ENCODE results near the gene LRRC39.
"Not testable (repeated sequence)": the region's sequence is repeated elsewhere in the genome, so short reads cannot be mapped to it uniquely, and the experiment has no call there.

LRRC39 gene

GRCh38 chr1:100178091-100178490 lies at the start of gene LRRC39:
Gene LRRC39, minus strand, starts transcription at chr1:100178256. Its CDS starts 9,740 bp downstream, at chr1:100168516.
- DNase-seq (ENCODE audit: low read depth): no peak

DNA sequence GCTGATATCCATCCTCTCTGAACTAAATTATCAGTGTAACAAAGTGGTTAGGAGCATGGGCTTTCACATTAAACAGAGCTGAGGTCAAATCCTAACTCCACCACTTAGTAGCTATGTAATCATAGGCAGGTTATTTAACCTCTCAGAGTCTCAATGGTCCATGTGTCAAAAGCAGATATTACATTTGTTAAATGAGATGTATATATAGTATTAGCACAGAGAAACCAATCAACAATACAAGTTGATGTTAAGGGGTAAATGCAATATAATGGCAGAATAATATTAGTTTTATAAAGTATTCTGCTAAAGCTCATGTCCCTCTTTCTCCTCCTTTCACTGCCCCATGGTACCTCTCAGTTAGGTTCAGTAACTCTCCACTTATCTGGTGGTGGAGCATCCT lies 44.4 kb upstream of the LRRC39 start:
- DNase-seq (ENCODE audit: low read depth): no peak

DNA sequence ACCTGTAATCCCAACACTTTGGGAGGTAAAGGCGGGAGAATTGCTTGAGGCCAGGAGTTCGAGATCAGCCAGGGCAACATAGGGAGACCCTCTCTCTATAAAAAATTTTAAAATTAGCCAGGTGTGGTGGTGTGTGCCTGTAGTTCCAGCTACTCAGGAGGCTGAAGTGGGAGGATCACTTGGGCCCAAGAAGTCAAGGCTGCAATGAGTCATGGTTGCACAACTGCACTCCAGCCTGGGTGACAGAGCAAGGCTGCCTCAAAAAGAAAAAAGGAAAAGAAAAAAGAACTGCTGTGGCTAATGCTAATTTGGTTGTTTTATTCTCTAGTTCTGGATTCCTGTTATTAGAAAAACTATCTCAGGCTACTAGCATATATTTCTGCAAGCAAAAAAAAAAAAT lies 41.8 kb upstream of the LRRC39 start:
- no peak for DNase-seq (ENCODE audit: low read depth)

GRCh38 chr1:100219457-100219856 lies 41.4 kb upstream of the LRRC39 start:
- DNase-seq (ENCODE audit: low read depth): no peak

GRCh38 chr1:100217834-100218233 lies 39.8 kb upstream of the LRRC39 start:
- DNase-seq (ENCODE audit: low read depth): no peak

DNA sequence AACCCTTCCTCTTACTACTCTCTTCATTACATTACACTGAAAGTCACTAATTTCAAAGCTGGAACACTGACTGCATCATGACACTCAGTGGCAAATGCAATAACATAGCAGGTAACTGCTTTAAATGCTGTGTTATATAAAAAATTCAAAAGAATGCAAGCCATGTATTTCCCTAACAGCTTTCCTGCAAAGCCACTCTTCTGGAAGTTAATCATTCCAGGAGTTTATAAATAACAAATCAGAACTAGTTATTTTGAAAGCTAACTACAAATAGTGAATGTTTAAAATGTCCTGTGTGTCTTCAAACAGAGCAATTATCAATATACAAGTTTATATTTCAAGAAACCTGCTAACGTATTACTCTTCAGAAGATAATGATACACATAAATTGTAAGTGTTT lies 37.0 kb upstream of the LRRC39 start:
- no peak for DNase-seq (ENCODE audit: low read depth)

- DNase-seq (ENCODE audit: low read depth): no peak
Measured at GRCh38 chr1:100213141-100213540, 35.1 kb upstream of the LRRC39 start.

DNA sequence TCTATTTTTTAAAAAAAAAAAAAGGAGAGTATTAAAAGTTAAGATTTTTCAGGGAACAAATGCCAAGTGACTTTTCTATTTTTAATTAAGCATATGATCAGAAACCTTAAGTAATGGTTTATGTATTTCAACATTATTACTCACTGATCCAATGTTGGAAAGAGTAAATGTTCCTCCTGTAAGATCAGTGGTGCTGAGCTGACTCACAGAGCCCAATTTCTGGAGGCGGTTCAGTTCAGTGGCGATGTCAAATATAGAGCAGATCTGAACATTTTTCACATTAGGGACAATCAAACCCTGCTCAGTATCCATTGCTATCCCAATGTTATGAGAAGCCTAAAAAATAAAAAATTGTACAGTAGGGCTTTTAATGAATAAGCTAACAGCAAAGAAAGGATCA lies 28.2 kb upstream of the LRRC39 start:
- DNase-seq (ENCODE audit: low read depth): no peak

DNA sequence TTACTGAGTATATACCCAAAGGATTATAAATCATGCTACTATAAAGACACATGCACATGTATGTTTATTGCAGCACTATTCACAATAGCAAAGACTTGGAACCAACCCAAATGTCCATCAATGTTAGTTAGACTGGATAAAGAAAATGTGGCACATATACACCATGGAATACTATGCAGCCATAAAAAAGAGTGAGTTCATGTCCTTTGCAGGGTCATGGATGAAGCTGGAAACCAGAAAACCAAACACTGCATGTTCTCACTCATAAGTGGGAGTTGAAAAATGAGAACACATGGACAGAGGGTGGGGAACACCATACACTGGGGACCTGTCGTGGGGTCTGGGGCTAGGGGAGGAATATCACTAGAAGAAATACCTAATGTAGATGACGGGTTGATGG lies 27.5 kb upstream of the LRRC39 start:
- DNase-seq (ENCODE audit: low read depth): not testable (repeated sequence)

GRCh38 chr1:100205103-100205502 lies 27.0 kb upstream of the LRRC39 start:
- DNase-seq (ENCODE audit: low read depth): not testable (repeated sequence)

GRCh38 chr1:100202703-100203102 lies 24.6 kb upstream of the LRRC39 start:
- not testable (repeated sequence) for DNase-seq (ENCODE audit: low read depth)

GRCh38 chr1:100200060-100200459 lies 22.0 kb upstream of the LRRC39 start:
- DNase-seq (ENCODE audit: low read depth): not testable (repeated sequence)

GRCh38 chr1:100198596-100198995 lies 20.5 kb upstream of the LRRC39 start:
- DNase-seq (ENCODE audit: low read depth): no peak

- peak; percentile 79 for DNase-seq (ENCODE audit: low read depth)
Measured at GRCh38 chr1:100188617-100189016, 10.6 kb upstream of the LRRC39 start.

DNA sequence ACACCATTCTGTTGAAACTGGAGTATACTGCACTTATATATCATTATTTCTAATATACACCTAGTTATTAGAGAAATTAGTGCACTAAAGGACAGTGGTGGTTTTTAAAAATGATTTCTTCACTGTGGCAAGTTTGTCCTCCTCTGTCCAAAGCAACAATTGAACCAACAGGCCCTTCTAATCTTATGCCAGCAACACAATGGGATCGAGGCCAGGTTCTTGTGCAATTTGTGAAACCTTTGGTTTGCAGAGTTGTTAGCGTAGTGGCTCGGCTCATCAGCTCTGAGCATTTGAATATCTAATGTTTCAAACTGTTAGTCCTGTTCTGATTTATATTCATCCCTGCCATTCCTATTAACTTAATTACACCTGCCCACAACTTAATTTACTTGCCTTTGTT lies 9.9 kb upstream of the LRRC39 start:
- DNase-seq (ENCODE audit: low read depth): no peak

DNA sequence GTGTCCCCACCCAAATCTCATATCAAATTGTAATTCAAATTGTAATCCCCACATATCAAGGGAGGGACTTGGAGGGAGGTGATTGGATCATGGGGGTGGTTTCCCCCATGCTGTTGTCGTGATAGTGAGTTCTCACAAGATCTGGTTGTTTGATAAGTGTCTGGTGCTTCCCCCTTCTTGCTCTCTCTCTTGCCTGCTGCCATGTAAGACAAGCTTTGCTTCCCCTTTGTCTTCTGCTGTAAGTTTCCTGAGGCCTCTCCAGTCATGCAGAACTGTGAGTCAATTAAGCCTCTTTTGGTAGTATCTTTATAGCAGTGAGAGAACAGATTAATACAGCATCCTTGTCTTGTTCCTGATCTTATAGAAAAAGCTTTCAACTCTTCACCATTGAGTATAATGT lies 6.5 kb upstream of the LRRC39 start:
- DNase-seq (ENCODE audit: low read depth): no peak

GRCh38 chr1:100183370-100183769 lies 5.3 kb upstream of the LRRC39 start:
- DNase-seq (ENCODE audit: low read depth): no peak

- no peak for DNase-seq (ENCODE audit: low read depth)
Measured at GRCh38 chr1:100177295-100178041, 588 bp downstream of the LRRC39 start.

GRCh38 chr1:100168051-100168450 lies 10.0 kb downstream of the LRRC39 start:
- DNase-seq (ENCODE audit: low read depth): no peak

- DNase-seq (ENCODE audit: low read depth): no peak
Measured at GRCh38 chr1:100164702-100165101, 13.4 kb downstream of the LRRC39 start.

- DNase-seq (ENCODE audit: low read depth): no peak
Measured at GRCh38 chr1:100164216-100164615, 13.8 kb downstream of the LRRC39 start.

GRCh38 chr1:100162881-100163280 lies 15.2 kb downstream of the LRRC39 start:
- no peak for DNase-seq (ENCODE audit: low read depth)

GRCh38 chr1:100152271-100152670 lies 25.8 kb downstream of the LRRC39 start:
- DNase-seq (ENCODE audit: low read depth): no peak

- no peak for DNase-seq (ENCODE audit: low read depth)
Measured at GRCh38 chr1:100151679-100152078, 26.4 kb downstream of the LRRC39 start.
